Activated T-helper 1 cell treated with anti-CD3 and anti-CD28 coated beads, Interleukin-12 subunit alpha, Interleukin-12 subunit beta, Interleukin-2, Interleukin-4 antibody, amounts not matched to agents 30 ng/mL and 10 ng/mL and 1 ng/mL, durations not matched to agents 14 hours and 24 hours and 36 hours (primary cell): ENCODE data around the gene POLR3F. TPM values are rescaled to one million over a fixed set of nuclear protein-coding genes. Genes with fewer than 3 reads are reported as not detected.

Experiments
- total RNA-seq: library from RNA; stranded (reverse); gene quantifications from 2 replicates; pipeline ENCODE4 v1.2.3, GENCODE V29; 2022

The POLR3F gene
- total RNA-seq, 1 donor from 2014 or later = 13.4 TPM

Other genes starting within 250 kb of the POLR3F start
- gene ZNF133, start 178.9 kb upstream of the POLR3F start, total RNA-seq = 7.6 and 7.8 TPM in 2 replicates
- 1.1 and 1.8 TPM in 2 replicates for gene DZANK1, start 360 bp upstream of the POLR3F start, total RNA-seq
- 18.6 and 18.7 TPM in 2 replicates for gene RBBP9, start 29.8 kb downstream of the POLR3F start, total RNA-seq
- 110 and 113 TPM in 2 replicates for gene SEC23B, start 40.5 kb downstream of the POLR3F start, total RNA-seq
- gene SMIM26, start 100.0 kb downstream of the POLR3F start, total RNA-seq = 54.9 and 57.9 TPM in 2 replicates
- 37.7 and 44.0 TPM in 2 replicates for gene DTD1, start 120.7 kb downstream of the POLR3F start, total RNA-seq